ENCODE measurements around the gene GLRA1.

The GLRA1 gene

GRCh38 chr5:151912360-151912759, 12.3 kb downstream of the GLRA1 start:
- 35% methylated on average over 3 of the region's 3 CpGs for whole genome bisulfite sequencing
- Histone ChIP-seq H3K27ac (ENCODE audit: low read length, poor library complexity, severe bottlenecking) (no peak overlapping the region), H3K18ac (ENCODE audit: low read depth in 1 of 2, low read length in 2 of 2) (no peak overlapping the region), H3K9me3 (ENCODE audit: control insufficient read depth, low read length) (no peaks in the 10 kb centered on the region), H3K79me1 (replicated peaks; ENCODE audit: low read length, poor library complexity, severe bottlenecking) (no peaks in the 10 kb centered on the region), H3K14ac (ENCODE audit: low read length in 2 of 2) (no peak overlapping the region), H3K27me3 (ENCODE audit: control insufficient read depth in 1 of 2, insufficient read depth in 1 of 2, low read length in 2 of 2) (peaks cover 4 to 6% of the 10 kb centered on the region in 2 experiments), H3K4me1 (ENCODE audit: control insufficient read depth, insufficient read depth, low read depth, low read length) (no peaks in the 10 kb centered on the region), H2BK12ac (ENCODE audit: low read length in 2 of 2) (no peak overlapping the region), H2AK5ac (ENCODE audit: low read length, severe bottlenecking) (no peak overlapping the region), H4K8ac (ENCODE audit: low read length) (no peak overlapping the region), H3K4ac (ENCODE audit: low read depth in 1 of 2, low read length in 2 of 2) (no peak overlapping the region), H2BK5ac (ENCODE audit: low read depth, low read length, poor library complexity, severe bottlenecking) (no peak overlapping the region), H2BK15ac (ENCODE audit: low read depth, poor library complexity, severe bottlenecking) (no peak overlapping the region), H4K91ac (ENCODE audit: low read length) (no peak overlapping the region), H3K9ac (ENCODE audit: low read length) (no peak overlapping the region), H3K4me2 (ENCODE audit: low read length, poor library complexity, severe bottlenecking) (no peak overlapping the region), H3K23ac (ENCODE audit: low read length in 2 of 2) (no peak overlapping the region), H3K36me3 (ENCODE audit: control insufficient read depth in 1 of 2, insufficient read depth in 2 of 2, low read depth in 1 of 2, low read length in 2 of 2) (no peaks in the 10 kb centered on the region), H3K4me3 (ENCODE audit: insufficient read depth in 1 of 2, low read depth in 1 of 2, low read length in 2 of 2) (no peak overlapping the region), H2AFZ (ENCODE audit: low read depth, low read length) (no peak overlapping the region), H2BK120ac (ENCODE audit: low read depth, low read length) (no peak overlapping the region)
- no peak for DNase-seq

- Histone ChIP-seq H2AFZ (ENCODE audit: low read depth, low read length) (no peak overlapping the region), H3K4me3 (ENCODE audit: insufficient read depth in 1 of 2, low read depth in 1 of 2, low read length in 2 of 2) (no peak overlapping the region), H3K14ac (ENCODE audit: low read length in 2 of 2) (no peak overlapping the region), H2BK15ac (ENCODE audit: low read depth, poor library complexity, severe bottlenecking) (no peak overlapping the region), H3K79me1 (replicated peaks; ENCODE audit: low read length, poor library complexity, severe bottlenecking) (no peaks in the 10 kb centered on the region), H3K27ac (ENCODE audit: low read length, poor library complexity, severe bottlenecking) (no peak overlapping the region), H3K9ac (ENCODE audit: low read length) (no peak overlapping the region), H3K27me3 (ENCODE audit: control insufficient read depth in 1 of 2, insufficient read depth in 1 of 2, low read length in 2 of 2) (peaks cover 4% of the 10 kb centered on the region in 2 experiments), H3K4me2 (ENCODE audit: low read length, poor library complexity, severe bottlenecking) (no peak overlapping the region), H3K9me3 (ENCODE audit: control insufficient read depth, low read length) (no peaks in the 10 kb centered on the region), H4K91ac (ENCODE audit: low read length) (no peak overlapping the region), H3K4ac (ENCODE audit: low read depth in 1 of 2, low read length in 2 of 2) (no peak overlapping the region), H3K4me1 (ENCODE audit: control insufficient read depth, insufficient read depth, low read depth, low read length) (no peaks in the 10 kb centered on the region), H2BK5ac (ENCODE audit: low read depth, low read length, poor library complexity, severe bottlenecking) (no peak overlapping the region), H2AK5ac (ENCODE audit: low read length, severe bottlenecking) (no peak overlapping the region), H3K18ac (ENCODE audit: low read depth in 1 of 2, low read length in 2 of 2) (no peak overlapping the region), H4K8ac (ENCODE audit: low read length) (no peak overlapping the region), H3K23ac (ENCODE audit: low read length in 2 of 2) (no peak overlapping the region), H2BK120ac (ENCODE audit: low read depth, low read length) (no peak overlapping the region), H2BK12ac (ENCODE audit: low read length in 2 of 2) (no peak overlapping the region), H3K36me3 (ENCODE audit: control insufficient read depth in 1 of 2, insufficient read depth in 2 of 2, low read depth in 1 of 2, low read length in 2 of 2) (no peaks in the 10 kb centered on the region)
- DNase-seq: no peak
These were observed 13.6 kb downstream of the GLRA1 start for GRCh38 chr5:151911011-151911410.

- Histone ChIP-seq H2BK5ac (ENCODE audit: low read depth, low read length, poor library complexity, severe bottlenecking) (no peak overlapping the region), H3K23ac (ENCODE audit: low read length in 2 of 2) (no peak overlapping the region), H4K91ac (ENCODE audit: low read length) (no peak overlapping the region), H3K27me3 (ENCODE audit: control insufficient read depth in 1 of 2, insufficient read depth in 1 of 2, low read length in 2 of 2) (peaks cover 4% of the 10 kb centered on the region in 2 experiments), H3K4me2 (ENCODE audit: low read length, poor library complexity, severe bottlenecking) (no peak overlapping the region), H3K4me1 (ENCODE audit: control insufficient read depth, insufficient read depth, low read depth, low read length) (no peaks in the 10 kb centered on the region), H3K4me3 (ENCODE audit: insufficient read depth in 1 of 2, low read depth in 1 of 2, low read length in 2 of 2) (no peak overlapping the region), H3K27ac (ENCODE audit: low read length, poor library complexity, severe bottlenecking) (no peak overlapping the region), H4K8ac (ENCODE audit: low read length) (no peak overlapping the region), H3K9me3 (ENCODE audit: control insufficient read depth, low read length) (no peaks in the 10 kb centered on the region), H3K9ac (ENCODE audit: low read length) (no peak overlapping the region), H3K18ac (ENCODE audit: low read depth in 1 of 2, low read length in 2 of 2) (no peak overlapping the region), H2BK12ac (ENCODE audit: low read length in 2 of 2) (no peak overlapping the region), H2AK5ac (ENCODE audit: low read length, severe bottlenecking) (no peak overlapping the region), H2AFZ (ENCODE audit: low read depth, low read length) (no peak overlapping the region), H2BK15ac (ENCODE audit: low read depth, poor library complexity, severe bottlenecking) (no peak overlapping the region), H3K14ac (ENCODE audit: low read length in 2 of 2) (no peak overlapping the region), H2BK120ac (ENCODE audit: low read depth, low read length) (no peak overlapping the region), H3K36me3 (ENCODE audit: control insufficient read depth in 1 of 2, insufficient read depth in 2 of 2, low read depth in 1 of 2, low read length in 2 of 2) (no peaks in the 10 kb centered on the region), H3K79me1 (replicated peaks; ENCODE audit: low read length, poor library complexity, severe bottlenecking) (no peaks in the 10 kb centered on the region), H3K4ac (ENCODE audit: low read depth in 1 of 2, low read length in 2 of 2) (no peak overlapping the region)
- DNase-seq: no peak
- WGBS: 55% methylated on average over 1 of the region's 1 CpG
These were observed 15.0 kb downstream of the GLRA1 start for GRCh38 chr5:151909628-151910027.

- Histone ChIP-seq H3K9me3 (ENCODE audit: control insufficient read depth, low read length) (no peaks in the 10 kb centered on the region), H3K9ac (ENCODE audit: low read length) (no peak overlapping the region), H4K8ac (ENCODE audit: low read length) (no peak overlapping the region), H3K36me3 (ENCODE audit: control insufficient read depth in 1 of 2, insufficient read depth in 2 of 2, low read depth in 1 of 2, low read length in 2 of 2) (no peaks in the 10 kb centered on the region), H2BK15ac (ENCODE audit: low read depth, poor library complexity, severe bottlenecking) (no peak overlapping the region), H3K79me1 (replicated peaks; ENCODE audit: low read length, poor library complexity, severe bottlenecking) (no peaks in the 10 kb centered on the region), H3K14ac (ENCODE audit: low read length in 2 of 2) (no peak overlapping the region), H3K27me3 (ENCODE audit: control insufficient read depth in 1 of 2, insufficient read depth in 1 of 2, low read length in 2 of 2) (peaks cover 0 to 4% of the 10 kb centered on the region in 2 experiments), H3K18ac (ENCODE audit: low read depth in 1 of 2, low read length in 2 of 2) (no peak overlapping the region), H2BK12ac (ENCODE audit: low read length in 2 of 2) (no peak overlapping the region), H3K4me3 (ENCODE audit: insufficient read depth in 1 of 2, low read depth in 1 of 2, low read length in 2 of 2) (no peak overlapping the region), H2BK120ac (ENCODE audit: low read depth, low read length) (no peak overlapping the region), H3K4me1 (ENCODE audit: control insufficient read depth, insufficient read depth, low read depth, low read length) (peaks cover 1% of the 10 kb centered on the region), H3K23ac (ENCODE audit: low read length in 2 of 2) (no peak overlapping the region), H2AFZ (ENCODE audit: low read depth, low read length) (no peak overlapping the region), H2AK5ac (ENCODE audit: low read length, severe bottlenecking) (no peak overlapping the region), H3K4ac (ENCODE audit: low read depth in 1 of 2, low read length in 2 of 2) (no peak overlapping the region), H2BK5ac (ENCODE audit: low read depth, low read length, poor library complexity, severe bottlenecking) (no peak overlapping the region), H3K4me2 (ENCODE audit: low read length, poor library complexity, severe bottlenecking) (no peak overlapping the region), H3K27ac (ENCODE audit: low read length, poor library complexity, severe bottlenecking) (no peak overlapping the region), H4K91ac (ENCODE audit: low read length) (no peak overlapping the region)
- no peak for DNase-seq
- 47% methylated on average over 2 of the region's 3 CpGs for WGBS
These were observed 18.4 kb downstream of the GLRA1 start for GRCh38 chr5:151906246-151906645.

Measured in mesenchymal stem cell (in vitro differentiated cells and primary cell).